Astrocyte of the cerebellum (primary cell): ENCODE data around the gene SMPX.

ENCODE experiments used
- DNase-seq: peaks from one replicate; pipeline ENCODE4 v3.0.0-alpha.2; 2011; ENCODE audit warnings: low read depth
- H3K4me3 ChIP-seq: 2 replicates; pipeline ENCODE4 v1.5.1; 2011; ENCODE audit warnings: mild to moderate bottlenecking, low read depth, low read length, moderate library complexity
- in situ Hi-C: cut with HindIII; loops from 2 replicates; pipeline ENCODE4 v1.10.0; 2017; ENCODE audit warnings: low sequenced_read_pairs
- TF ChIP-seq, protein P1 (sequence below): IDR thresholded peaks from 2 replicates; pipeline ENCODE4 v1.5.1; 2012; ENCODE audit warnings: low read length, low read depth, moderate library complexity, mild to moderate bottlenecking; ENCODE audit errors: missing control alignments

SMPX gene

DNA sequence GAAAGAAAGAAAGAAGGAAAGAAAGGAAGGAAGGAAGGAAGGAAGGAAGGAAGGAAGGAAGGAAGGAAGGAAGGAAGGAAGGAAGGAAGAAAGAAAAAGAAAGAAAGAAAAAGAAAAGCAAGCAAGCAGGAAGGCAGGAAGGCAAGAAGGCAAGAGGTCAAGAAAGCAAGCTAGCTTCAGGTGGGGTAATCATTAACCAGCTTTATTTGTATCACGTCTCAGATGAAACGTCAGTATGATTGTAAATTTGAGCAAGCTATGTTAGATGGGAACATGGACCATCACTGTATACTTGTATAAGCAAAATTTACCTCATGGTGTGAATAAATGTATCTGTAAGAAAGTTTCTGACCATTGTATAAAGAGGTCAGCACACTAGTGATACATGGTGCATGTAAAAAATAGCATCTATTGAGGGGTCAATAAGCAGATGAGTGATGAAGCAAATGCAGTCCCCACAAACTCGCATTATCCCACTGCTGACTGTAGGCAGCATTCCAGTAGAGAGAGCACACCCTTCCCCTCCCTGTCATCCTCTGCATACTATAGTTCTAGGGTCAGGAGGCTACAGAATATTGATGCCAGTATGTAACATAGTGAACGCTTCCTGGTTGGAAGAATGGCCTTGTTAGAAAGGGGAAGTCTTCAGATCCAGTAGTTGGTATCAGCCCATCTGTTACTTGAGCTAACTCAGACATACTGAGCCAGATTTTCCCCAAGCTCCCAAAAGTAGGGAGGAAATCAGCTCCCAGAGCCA is 83.3 kb downstream of the SMPX start:
- TF ChIP-seq, protein P1, sequence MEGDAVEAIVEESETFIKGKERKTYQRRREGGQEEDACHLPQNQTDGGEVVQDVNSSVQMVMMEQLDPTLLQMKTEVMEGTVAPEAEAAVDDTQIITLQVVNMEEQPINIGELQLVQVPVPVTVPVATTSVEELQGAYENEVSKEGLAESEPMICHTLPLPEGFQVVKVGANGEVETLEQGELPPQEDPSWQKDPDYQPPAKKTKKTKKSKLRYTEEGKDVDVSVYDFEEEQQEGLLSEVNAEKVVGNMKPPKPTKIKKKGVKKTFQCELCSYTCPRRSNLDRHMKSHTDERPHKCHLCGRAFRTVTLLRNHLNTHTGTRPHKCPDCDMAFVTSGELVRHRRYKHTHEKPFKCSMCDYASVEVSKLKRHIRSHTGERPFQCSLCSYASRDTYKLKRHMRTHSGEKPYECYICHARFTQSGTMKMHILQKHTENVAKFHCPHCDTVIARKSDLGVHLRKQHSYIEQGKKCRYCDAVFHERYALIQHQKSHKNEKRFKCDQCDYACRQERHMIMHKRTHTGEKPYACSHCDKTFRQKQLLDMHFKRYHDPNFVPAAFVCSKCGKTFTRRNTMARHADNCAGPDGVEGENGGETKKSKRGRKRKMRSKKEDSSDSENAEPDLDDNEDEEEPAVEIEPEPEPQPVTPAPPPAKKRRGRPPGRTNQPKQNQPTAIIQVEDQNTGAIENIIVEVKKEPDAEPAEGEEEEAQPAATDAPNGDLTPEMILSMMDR = no peak
- in situ Hi-C loops = no loop called here
- DNase-seq = no peak
- no peak overlapping the region for H3K4me3 ChIP-seq

DNA sequence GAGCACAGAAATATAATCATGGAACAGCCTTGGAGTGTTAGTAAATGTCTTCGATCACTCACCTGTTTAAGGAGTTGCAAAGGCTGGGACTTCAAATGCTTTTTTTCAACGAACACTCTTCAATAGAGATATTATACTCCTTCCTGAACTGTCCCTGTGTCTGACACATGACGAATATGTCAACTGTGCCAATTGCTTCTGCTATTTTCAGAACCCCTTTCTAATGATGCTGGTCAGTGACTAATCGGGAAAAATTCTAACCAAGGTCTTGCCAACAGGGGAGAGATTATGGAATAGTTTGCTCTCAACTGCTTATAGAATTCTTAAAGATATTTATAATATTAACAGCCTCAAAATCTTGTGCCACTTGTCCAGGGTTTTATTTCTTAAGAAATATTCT is 91.2 kb downstream of the SMPX start:
- in situ Hi-C loops = no loop called here

DNA sequence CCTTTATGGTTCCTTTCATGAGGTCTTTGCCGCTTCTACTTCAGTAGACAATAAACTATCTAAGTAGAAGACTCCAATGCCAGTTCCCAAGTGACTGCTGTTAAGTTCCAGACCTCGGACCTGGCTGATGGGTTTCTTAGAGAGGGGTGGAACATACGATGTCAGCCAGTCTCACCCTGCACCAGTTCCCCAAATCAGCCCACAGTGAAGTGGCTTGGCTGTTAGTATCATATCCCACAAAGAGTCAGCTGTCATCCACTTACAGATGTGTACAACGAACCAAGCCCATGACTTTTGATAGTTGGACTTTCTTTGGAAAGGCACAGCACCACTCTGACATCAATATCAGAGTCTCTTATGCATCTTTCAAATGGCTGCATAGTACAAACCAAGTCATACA is 91.7 kb downstream of the SMPX start:
- in situ Hi-C loops = no loop called here
- H3K4me3 ChIP-seq = no peak overlapping the region
- no peak for DNase-seq
- TF ChIP-seq, protein P1 = no peak

More for the DNA sequence above, 91.2 kb downstream of the SMPX start:
- TF ChIP-seq, protein P1 = no peak
- peak; percentile 5 for DNase-seq
- H3K4me3 ChIP-seq = no peak overlapping the region

DNA sequence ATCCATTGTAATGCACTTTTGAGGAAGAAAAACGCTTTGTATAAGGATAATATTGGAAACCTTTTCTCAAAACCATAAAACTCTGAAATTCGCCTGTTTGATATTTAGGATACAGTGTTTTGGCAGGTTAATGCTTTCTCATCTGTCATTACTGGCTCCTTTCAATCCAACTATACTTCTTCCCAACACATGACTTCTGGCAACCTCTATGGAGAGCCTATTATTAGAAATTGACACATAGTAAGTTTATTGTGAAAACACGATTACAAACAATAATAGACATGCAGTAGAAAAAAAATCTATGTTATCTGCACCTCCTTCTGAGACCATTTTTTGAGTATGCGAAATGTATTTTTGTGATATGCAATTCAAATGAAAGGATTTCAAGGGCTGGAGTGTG is 95.2 kb downstream of the SMPX start:
- DNase-seq = no peak
- TF ChIP-seq, protein P1 = no peak
- no peak overlapping the region for H3K4me3 ChIP-seq
- in situ Hi-C loops = no loop called here

DNA sequence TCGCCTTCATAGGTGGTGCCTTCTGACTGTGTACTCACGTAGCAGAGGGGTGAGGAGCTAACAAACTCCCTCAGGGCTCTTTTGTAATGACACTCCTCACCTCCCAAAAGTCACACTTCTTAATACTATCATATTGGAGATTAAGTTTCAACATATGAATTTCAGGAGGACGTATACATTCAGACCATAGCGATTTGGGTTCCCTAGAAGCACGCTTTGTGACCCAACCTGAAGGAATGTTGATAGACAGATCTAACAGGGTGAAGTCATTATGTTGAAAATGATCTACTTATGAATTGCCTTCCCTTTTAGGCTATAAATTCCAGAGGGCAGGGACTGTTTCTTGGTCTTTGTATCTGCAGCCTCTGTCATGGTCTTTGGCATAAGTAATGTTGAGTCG is 96.6 kb downstream of the SMPX start:
- in situ Hi-C loops = no loop called here
- H3K4me3 ChIP-seq = no peak overlapping the region
- no peak for DNase-seq
- TF ChIP-seq, protein P1 = no peak

DNA sequence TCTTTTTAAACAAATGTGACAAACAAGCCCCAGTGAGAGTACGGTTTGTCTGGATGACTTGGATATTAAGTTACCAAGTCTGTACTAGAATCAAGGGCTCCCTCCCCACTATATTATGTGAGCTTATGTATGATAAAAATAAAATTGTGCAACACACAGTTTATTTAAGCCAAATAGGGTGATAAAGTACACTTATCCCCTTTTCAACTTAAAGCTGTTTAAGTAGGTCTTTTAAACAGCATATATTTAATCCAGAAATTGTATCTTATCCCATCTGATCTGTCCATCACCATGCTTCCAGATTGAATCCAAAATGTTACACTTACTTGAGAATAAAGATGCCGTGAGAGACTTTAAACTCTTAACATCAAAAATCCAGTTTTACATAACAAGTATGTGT is 97.8 kb downstream of the SMPX start:
- in situ Hi-C loops = no loop called here
- TF ChIP-seq, protein P1 = no peak
- DNase-seq = no peak
- H3K4me3 ChIP-seq = no peak overlapping the region
